Endothelial cell of umbilical vein (primary cell): ENCODE data around the gene BRWD1.

ENCODE experiments used
- EZH2 ChIP-seq: IDR thresholded peaks from 2 replicates; pipeline ENCODE4 v1.6.1; 2012; ENCODE audit warnings: borderline replicate concordance, low read depth, mild to moderate bottlenecking, moderate library complexity, low read length, inconsistent platforms; ENCODE audit not compliant: severe bottlenecking
- FOS ChIP-seq: IDR thresholded peaks from 2 replicates; pipeline ENCODE4 v1.6.1; 2011; ENCODE audit warnings: mild to moderate bottlenecking, low read length, moderate library complexity, borderline replicate concordance; ENCODE audit not compliant: insufficient read depth
- GATA2 ChIP-seq: IDR thresholded peaks from 2 replicates; pipeline ENCODE4 v1.7.0; 2011; ENCODE audit warnings: low read depth, mild to moderate bottlenecking, moderate library complexity, mixed read lengths, low read length; ENCODE audit not compliant: insufficient read length, insufficient read depth
- JUN ChIP-seq: IDR thresholded peaks from 2 replicates; pipeline ENCODE4 v1.6.1; 2011; ENCODE audit warnings: borderline replicate concordance, low read depth; ENCODE audit not compliant: insufficient read length, insufficient read depth
- MYC ChIP-seq: IDR thresholded peaks from one replicate; pipeline ENCODE4 v1.6.1; 2011; ENCODE audit warnings: mild to moderate bottlenecking, low read depth, low read length
- POLR2A ChIP-seq: IDR thresholded peaks from 2 replicates; pipeline ENCODE4 v1.6.1; 2012; ENCODE audit warnings: low read depth, mild to moderate bottlenecking, control low read depth, low read length
- POLR2AphosphoS5 ChIP-seq: IDR thresholded peaks from 2 replicates; pipeline ENCODE4 v1.6.1; 2012; ENCODE audit warnings: low read depth, mild to moderate bottlenecking, control low read depth, low read length, moderate library complexity; ENCODE audit not compliant: insufficient read depth
- TF ChIP-seq, protein P1 (sequence below), 2 donors: IDR thresholded peaks; 1 replicate in 1 of 2; 2 replicates in 1 of 2; pipeline ENCODE4 v1.5.1; 2011; ENCODE audit warnings: low read length in 2 of 2, mild to moderate bottlenecking in 2 of 2, moderate library complexity in 2 of 2, control low read depth in 1 of 2, inconsistent platforms in 1 of 2, low read depth in 1 of 2; ENCODE audit not compliant: insufficient read depth in 1 of 2; ENCODE audit errors: extremely low read depth in 1 of 2

GRCh38 chr21:39347537-39347936 lies 34.1 kb upstream of the BRWD1 start:
- TF ChIP-seq POLR2A (no peak), POLR2AphosphoS5 (no peak), EZH2 (no peak), GATA2 (no peak), MYC (no peak), JUN (no peak), FOS (no peak)
- TF ChIP-seq, protein P1, sequence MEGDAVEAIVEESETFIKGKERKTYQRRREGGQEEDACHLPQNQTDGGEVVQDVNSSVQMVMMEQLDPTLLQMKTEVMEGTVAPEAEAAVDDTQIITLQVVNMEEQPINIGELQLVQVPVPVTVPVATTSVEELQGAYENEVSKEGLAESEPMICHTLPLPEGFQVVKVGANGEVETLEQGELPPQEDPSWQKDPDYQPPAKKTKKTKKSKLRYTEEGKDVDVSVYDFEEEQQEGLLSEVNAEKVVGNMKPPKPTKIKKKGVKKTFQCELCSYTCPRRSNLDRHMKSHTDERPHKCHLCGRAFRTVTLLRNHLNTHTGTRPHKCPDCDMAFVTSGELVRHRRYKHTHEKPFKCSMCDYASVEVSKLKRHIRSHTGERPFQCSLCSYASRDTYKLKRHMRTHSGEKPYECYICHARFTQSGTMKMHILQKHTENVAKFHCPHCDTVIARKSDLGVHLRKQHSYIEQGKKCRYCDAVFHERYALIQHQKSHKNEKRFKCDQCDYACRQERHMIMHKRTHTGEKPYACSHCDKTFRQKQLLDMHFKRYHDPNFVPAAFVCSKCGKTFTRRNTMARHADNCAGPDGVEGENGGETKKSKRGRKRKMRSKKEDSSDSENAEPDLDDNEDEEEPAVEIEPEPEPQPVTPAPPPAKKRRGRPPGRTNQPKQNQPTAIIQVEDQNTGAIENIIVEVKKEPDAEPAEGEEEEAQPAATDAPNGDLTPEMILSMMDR (IDR thresholded peaks at IDR 0.05; ENCODE audit: extremely low read depth in 1 of 2, insufficient read depth in 1 of 2, low read depth in 1 of 2, low read length in 2 of 2): no peak
